ENCODE measurements around the gene OTUD5.
A peak's percentile ranks its signal among the peaks of the same experiment; 100 is the strongest.

Gene OTUD5

DNA sequence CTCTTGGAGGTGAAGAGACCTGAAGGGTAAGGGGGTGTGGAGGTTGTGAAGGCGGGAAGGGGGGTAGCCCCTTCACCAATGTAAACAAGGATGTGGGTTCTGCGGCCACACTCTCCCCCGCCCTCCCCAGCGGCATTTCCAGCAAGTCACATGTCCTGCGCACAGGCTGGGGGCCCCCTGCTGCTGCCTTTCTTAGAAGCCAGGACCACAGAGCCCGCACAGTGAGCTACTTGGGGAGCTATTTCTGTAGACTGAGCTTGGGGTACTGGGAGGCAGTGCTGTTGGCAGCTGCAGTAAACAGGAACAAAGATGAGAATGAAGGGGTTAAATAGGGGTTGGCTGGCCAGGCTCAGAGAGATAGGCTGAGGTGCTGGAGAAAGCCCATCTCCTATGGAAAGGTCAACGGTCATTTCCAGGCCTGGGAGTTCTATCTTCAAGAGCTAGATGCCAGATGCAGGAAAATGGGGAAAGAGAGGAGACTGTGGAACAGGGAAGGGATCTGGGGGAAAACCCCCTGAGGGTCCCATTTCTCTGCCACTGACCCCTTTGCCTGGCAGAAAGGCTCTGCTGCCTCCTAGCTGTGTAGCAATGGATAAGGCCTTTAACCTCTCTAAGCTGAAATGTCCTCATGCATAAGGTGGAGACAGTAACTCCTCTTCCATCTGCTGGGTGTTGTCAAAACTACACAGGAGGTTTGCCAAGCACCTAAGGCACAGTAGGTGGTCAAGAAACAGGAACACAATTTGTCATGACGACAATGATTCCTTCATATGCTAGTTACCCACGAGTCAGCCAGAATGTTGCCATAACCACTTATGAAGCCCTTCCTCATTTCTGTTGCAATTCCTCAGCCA, 20.1 kb downstream of the OTUD5 start:
- H3K4me3 ChIP-seq (ENCODE audit: low read depth, low read length): peak overlapping the region; percentile 15
- TF ChIP-seq, protein P1, sequence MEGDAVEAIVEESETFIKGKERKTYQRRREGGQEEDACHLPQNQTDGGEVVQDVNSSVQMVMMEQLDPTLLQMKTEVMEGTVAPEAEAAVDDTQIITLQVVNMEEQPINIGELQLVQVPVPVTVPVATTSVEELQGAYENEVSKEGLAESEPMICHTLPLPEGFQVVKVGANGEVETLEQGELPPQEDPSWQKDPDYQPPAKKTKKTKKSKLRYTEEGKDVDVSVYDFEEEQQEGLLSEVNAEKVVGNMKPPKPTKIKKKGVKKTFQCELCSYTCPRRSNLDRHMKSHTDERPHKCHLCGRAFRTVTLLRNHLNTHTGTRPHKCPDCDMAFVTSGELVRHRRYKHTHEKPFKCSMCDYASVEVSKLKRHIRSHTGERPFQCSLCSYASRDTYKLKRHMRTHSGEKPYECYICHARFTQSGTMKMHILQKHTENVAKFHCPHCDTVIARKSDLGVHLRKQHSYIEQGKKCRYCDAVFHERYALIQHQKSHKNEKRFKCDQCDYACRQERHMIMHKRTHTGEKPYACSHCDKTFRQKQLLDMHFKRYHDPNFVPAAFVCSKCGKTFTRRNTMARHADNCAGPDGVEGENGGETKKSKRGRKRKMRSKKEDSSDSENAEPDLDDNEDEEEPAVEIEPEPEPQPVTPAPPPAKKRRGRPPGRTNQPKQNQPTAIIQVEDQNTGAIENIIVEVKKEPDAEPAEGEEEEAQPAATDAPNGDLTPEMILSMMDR (IDR thresholded peaks at IDR 0.05; ENCODE audit: borderline replicate concordance, insufficient read depth, low read depth, low read length): peak; percentile 50

GRCh38 chrX:48936429-48937053, 20.9 kb downstream of the OTUD5 start:
- TF ChIP-seq, protein P1 (IDR thresholded peaks at IDR 0.05; ENCODE audit: borderline replicate concordance, insufficient read depth, low read depth, low read length): no peak
- no peak overlapping the region for H3K4me3 ChIP-seq (ENCODE audit: low read depth, low read length)

- H3K4me3 ChIP-seq (ENCODE audit: low read depth, low read length): no peak overlapping the region
- TF ChIP-seq, protein P1 (IDR thresholded peaks at IDR 0.05; ENCODE audit: borderline replicate concordance, insufficient read depth, low read depth, low read length): no peak
These were observed 22.1 kb downstream of the OTUD5 start for GRCh38 chrX:48935301-48935670.

- TF ChIP-seq, protein P1 (IDR thresholded peaks at IDR 0.05; ENCODE audit: borderline replicate concordance, insufficient read depth, low read depth, low read length): no peak
- no peak overlapping the region for H3K4me3 ChIP-seq (ENCODE audit: low read depth, low read length)
These were observed 22.7 kb downstream of the OTUD5 start for GRCh38 chrX:48934581-48935300.

DNA sequence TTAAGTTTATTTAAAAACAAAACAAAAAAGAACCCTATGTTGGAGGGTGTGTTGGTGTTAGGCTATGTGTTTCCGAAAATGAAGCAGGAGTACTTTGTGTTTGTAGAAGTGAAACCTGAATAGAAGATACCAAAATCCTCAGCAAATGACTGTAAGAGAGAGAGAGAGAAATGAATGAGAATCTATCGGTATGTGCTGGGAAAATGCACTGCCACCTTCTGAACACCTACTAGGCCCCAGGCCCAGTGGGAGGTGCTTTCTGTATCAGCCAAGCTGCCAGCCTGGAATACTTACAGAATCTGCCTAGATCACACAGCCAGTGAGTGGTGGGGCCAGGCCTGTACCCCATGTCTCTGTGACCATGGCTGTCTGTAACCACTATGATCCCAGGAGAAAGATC, 23.6 kb downstream of the OTUD5 start:
- TF ChIP-seq, protein P1 (IDR thresholded peaks at IDR 0.05; ENCODE audit: borderline replicate concordance, insufficient read depth, low read depth, low read length): no peak
- no peak overlapping the region for H3K4me3 ChIP-seq (ENCODE audit: low read depth, low read length)

GRCh38 chrX:48927736-48928382, 29.5 kb downstream of the OTUD5 start:
- no peak overlapping the region for H3K4me3 ChIP-seq (ENCODE audit: low read depth, low read length)
- TF ChIP-seq, protein P1 (IDR thresholded peaks at IDR 0.05; ENCODE audit: borderline replicate concordance, insufficient read depth, low read depth, low read length): no peak

All from GM12875 (cell line).